ENCODE results near the gene MRPS27.
A peak's percentile ranks its signal among the peaks of the same experiment; 100 is the strongest.

Gene MRPS27

DNA sequence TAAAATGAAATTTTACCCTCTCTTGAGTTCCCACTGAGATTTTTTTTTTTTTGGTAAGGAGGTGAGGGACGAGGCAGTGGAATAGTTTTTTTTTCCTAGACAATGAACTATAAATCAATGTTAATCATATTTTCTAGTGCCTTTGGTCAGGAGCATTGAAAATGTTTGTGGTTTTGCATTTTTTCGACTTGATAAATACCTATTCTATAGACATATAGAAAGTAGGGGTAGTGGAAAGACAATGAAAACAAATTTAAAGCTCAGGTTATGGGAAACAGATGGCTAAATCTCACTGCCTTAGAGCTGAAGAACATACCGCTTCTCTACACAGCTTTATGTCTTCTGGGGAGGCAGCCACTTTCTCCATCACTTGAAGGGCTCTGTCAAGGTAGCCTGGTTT is 94.3 kb downstream of the MRPS27 start:
- no peak for DNase-seq

DNA sequence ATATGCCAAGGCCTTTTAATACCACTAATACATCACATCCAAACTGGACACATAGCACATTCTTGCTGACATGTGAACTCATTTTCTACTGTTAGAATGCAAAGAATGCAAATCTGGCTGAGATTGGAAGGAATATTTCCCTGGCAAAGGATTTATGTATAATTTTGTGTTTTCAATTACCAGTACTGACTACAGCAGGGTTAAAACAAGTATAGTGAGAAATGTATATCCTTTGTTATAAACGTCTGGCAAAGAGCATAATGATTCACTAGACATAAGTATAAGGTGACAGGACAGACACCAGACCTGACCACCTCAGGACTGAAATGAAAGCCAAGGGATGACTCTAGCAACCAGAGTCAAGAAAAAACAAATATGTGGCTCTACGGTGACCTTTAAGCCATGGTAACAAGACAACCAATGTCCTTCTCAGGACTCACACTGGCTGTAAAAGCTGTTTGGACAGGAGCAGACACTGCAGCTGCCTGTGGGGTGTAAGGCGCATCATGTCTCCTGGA is 95.0 kb downstream of the MRPS27 start:
- DNase-seq: no peak

DNA sequence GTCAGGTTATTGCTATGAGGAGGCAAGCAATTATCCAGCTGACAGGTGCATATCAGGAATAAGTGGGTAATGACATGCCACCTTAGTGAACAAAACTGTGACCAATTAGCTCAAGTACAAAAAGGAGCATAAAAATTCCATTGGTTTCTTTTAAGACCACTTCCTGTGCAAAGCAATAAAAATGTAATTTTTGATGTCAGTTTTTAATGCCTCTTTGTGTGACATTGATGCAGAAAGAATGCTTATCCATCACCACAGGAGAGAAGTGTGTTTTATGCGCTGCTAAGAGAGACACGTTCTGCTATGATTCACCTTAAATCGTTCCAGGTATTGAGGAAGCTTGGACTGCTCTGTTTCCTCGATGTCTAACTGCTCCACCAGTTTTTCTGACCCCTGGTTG is 96.7 kb downstream of the MRPS27 start:
- no peak for DNase-seq

DNA sequence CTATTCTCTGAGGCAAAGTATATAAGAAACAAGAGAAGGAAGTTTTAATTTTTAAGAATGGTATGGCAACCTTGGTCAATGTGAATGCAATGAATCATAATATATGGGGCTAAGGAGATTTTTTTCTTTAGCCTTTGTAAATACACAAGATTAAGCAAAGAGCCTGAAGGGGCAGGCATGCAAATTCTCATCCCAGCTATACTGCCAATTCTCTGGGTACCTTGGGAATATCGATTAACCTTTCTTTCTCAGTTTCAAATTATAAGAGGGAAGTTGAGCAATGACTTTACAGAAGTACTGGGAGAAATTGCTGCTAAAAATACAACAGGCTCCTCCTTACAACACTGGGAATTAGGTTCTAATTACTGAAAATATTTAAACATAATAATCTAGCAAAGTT is 97.5 kb downstream of the MRPS27 start:
- DNase-seq: no peak

DNA sequence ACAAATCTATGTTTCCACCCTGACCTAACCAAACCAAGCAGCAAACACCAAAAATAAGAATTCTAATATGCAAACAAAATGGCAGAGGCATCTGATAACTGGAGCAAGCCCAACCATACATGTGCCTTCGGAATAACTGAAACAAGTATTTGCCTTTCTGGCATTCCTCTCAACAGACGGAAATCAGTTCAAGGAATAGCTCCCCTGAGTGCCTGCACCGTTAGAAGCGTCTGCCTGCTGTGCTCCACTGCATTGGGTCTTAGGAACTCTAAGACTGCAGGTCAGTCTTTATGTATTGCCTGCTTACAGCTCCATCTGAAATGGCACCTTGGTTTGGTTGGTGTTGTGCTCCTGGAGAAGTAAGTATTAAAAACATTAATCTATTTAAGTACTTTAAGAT is 98.5 kb downstream of the MRPS27 start:
- DNase-seq: no peak

DNA sequence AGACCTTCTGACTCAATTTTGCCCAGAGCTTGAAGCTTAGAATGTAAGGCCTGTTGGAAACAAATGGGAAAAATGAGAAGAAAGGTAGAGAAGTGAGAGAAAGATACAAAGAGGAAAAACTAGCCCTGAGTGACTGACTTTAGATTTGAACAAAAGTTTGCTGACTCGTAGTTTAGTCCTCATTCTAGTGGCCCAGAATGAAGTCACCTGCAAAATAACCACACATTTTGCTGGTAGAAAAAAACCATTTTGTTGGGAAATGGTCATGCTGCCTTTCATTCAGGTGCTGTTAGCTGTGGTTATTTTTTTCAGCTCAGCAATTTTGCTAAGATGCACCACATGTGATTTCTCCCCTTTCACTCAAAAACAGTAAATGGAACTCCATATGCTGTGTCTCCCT is 98.9 kb downstream of the MRPS27 start:
- no peak for DNase-seq

DNA sequence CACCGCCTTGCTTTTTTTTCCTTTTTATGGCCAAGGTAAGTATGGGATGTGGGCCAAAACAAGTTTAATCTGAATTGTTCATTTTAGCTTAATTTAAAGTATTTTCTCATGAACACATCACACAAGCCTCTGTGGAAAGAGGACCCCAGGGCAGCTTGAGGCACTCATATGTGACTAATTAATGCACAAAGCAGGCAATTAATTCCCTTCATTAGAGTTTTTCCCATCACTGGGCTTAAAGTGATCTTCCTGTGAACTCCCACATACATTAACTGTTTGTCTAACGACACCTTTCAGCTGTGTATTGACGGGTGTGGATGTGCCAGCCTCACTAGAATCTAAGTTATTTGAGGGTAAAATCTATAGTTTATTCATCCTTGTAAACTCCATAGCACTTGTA is 103.3 kb downstream of the MRPS27 start:
- no peak for DNase-seq

DNA sequence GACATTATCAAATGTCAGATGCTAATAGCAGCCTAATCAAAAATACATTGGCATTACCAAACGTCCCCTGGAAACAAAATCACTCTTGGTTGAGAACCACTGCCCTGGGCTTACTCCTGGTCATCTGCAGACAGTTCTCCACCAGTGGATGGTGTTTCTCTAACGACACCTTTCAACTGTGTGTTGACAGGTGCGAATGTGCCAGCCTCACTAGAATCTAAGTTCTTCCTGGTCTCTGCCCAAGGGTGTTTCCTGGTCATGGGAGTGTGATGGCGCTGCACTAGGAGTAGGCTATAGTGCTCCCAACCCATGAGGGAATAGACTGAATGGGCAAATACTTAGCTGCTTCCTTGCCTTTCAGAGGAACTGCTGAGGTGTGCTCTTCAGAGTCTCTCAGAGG is 105.9 kb downstream of the MRPS27 start:
- DNase-seq: no peak

DNA sequence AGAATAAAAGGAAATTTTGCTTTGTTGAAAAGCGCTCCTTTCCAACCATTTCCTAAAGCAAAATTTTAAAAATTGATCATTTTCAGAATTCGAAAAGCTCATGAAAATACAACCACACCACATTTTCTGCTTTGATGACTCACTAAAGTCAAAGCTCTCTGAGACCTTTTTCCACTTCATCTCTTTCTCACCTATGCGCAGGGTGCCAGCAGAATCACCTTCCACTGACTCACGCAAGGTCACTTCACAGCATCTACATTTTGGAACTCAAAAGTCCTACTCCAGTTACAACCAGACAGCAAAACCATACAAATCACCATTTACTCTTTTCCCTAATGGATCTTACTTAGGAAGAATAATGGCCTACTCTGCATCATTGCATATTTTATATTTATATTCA is 106.6 kb downstream of the MRPS27 start:
- no peak for DNase-seq

DNA sequence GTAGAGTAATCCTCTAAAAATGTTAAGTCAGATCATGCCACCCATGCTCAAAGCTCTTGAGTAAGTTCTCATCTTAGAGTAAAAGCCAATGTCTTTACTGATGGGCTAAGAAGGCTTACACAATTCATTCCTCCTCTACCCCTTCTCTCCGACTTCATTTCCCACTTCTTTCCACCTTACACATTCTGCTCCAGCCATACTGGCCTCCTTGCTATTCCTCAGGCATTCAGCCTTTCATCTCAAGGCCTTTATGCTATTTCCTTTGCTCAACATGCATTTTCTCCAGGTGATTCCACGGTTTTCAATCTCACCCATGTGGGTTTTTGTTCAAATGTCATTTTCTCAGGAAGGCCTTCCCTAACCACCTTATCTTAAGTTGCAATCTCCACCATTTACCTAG is 107.9 kb downstream of the MRPS27 start:
- DNase-seq: no peak

DNA sequence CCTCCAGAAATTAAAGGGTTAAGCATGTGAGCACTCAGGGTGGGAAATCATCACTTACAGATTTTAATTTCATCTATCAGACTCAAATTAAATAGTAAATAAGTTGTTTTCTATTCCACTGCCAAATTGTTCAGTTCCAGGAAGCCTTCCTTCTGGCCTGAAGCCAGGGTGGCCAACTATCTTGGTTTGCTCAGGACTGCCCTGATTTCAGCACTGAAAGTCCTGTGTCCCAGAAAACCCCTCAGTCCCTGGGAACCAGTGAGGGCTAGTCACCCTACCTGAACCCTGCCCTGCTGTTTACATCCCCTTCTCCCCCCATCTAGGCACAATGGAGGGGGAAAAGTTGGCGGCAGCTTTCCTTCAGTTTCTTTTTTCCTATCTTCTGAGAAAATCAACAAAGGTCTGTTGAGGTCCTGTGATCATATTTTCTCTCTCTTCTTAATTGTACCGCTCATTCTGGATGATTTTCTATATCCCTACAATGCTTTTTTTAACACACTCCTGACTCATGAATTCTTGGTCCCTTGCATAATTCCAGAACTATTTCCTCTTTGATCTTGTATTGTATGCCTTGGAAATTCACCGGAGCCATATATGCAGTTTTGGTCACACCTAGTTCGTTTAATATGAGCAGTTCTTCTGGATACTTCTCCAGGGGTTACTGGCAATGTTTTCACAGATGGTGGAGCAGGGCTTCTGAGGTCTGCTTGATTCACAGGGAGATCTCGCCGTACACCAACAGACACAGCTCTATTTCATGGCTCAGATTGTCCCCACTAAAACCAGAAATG is 109.0 kb downstream of the MRPS27 start:
- no peak for DNase-seq

DNA sequence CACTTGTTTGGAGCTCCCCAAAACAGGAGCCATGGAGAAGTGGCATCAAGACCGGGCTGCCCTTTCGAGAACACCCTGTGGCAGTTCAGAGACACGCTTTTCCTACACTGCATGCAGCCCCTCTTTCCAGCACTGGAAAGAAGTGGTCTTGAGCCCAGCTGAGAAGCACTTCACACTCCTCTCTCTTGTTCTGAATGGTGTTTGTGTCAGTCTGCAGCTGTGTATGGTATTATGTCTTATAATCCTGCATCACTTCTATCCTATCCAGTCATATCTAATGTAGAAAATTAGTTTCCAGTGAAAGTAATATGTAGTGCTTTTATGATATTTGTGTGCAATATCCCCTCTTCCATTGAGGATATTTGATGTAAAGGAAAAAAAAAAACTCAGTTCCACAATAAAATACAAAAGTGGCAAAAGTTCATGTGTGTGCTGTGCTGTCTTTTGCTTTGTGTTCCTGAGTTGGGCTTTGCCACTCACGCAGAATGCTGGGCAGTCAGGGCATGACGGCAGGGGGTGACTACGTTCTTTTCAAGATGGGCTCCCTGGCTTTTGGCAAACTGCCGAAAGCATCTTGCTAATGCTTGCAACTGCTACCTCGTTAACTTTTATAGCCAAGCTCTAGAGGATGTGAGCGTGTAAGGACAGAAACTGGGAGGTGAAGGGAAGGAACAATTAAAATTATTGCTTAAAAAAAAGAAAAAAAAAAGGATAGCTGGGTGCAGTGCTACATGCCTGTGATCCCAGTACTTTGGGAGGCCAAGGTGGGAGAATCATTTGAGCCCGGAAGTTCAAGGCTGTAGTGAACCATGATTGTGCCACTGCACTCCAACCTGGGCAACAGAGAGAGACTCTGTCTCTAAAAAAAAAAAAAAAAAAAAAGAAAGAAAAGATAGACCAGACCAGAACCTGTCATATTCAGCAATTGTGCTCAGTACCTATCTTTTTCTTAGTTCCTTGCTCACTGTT is 110.6 kb downstream of the MRPS27 start:
- DNase-seq: peak; percentile 82

DNA sequence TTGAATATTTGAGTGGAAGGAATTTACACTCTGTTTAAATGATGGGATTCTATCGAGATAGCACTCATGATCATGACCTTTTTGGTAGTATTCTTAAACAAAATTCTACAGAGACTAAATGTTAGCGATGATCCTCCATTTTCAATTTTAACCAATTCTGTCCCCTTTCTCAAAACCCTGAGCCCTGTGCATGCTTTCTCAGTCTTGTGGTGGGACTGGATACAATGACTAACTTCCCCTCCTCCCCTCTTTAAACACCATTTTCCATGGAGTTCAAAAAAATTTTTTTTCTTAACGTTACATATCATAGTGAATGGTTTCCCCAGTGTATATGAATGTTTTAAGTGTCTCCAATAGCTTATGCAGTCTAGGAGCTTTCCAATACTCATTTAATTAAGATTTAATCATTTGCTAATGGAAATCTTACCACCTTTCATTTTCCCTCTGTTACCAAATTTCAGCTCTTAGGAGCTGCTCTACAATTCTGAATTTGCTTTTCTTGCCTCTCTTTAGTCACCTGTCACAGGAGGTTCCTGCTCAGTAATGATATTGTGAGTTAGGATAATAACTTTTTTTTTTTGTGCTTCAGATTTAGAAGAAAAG is 111.6 kb downstream of the MRPS27 start:
- no peak for DNase-seq

DNA sequence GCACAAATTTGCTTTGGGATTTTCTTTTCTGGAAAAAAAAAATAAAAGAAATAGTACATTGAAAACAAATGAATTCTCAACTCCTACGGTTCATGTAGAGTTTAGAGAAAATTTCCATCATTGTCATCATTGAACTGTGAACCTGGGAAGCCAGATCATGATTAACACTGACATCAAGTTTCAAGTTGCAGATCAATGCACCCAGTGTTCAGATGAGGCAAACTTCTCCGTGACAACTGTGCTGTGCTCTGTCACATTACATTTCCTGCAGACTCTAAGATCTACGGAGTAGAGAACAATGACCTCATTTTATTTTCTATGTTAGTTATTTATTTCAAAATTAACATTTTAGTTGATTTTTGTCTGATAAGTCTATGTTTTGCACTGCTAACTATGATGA is 113.0 kb downstream of the MRPS27 start:
- DNase-seq: no peak

DNA sequence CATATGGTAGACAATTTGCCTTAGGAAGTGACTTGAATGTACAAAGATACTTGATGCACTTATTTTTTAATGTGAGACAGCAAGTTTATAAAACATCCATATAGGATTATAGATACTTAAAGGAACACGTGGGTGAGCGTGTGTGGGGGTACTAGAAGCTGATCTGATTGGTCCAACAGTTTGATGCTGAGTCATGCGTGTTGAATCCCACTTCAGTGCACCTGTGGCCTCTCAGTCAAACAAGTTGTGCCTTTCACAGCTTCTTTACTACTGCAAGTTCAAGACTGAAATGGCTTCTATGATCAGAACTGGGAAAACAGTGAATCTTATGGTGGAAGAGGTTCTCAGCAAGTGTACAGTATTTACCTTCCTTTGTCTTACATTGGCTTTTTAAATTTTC is 113.9 kb downstream of the MRPS27 start:
- DNase-seq: no peak

DNA sequence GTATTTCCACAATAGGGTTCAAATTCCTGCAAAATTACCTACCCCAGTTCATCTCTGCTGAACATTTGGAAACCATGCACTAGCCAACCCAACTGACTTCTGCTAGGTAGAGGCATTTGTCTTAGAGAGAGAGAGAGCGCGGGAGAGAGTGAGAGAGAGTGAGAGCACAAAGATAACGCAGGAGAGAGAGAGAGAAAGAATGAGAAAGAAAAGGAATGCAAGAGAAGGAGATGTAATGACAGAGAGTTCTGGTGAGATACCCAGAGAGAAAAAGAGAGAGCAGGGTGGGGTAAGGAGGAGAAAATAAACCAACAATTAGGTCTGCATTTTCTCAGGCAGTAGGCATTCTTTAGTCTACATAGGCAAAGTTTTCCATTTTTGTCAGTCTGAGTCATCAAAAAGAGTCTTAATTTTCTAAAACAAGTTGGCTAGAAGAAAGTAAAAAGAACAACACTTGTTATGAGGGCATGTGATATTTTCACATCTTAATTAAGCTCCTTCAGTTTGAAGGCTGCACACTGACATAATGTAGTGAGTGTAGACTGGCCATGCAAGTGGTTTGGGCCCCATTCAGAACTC is 114.5 kb downstream of the MRPS27 start:
- no peak for DNase-seq

DNA sequence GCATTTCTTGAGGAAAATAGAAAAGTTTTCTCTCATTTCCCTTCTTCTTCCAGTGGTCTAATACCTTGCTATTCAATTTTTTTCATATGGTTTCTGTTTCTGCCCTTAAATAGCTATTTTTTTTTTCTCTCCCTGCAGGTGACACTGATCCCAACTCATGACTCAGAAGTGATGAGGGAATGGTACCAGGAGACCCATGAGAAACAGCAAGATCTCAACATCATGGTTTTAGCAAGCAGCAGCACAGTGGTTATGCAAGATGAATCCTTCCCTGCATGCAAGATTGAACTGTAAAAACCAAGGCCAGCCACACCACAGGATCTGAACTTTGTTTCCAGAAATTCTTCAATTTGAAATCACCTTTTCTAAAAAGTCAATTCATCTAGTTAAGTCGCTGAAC is 115.1 kb downstream of the MRPS27 start:
- no peak for DNase-seq

DNA sequence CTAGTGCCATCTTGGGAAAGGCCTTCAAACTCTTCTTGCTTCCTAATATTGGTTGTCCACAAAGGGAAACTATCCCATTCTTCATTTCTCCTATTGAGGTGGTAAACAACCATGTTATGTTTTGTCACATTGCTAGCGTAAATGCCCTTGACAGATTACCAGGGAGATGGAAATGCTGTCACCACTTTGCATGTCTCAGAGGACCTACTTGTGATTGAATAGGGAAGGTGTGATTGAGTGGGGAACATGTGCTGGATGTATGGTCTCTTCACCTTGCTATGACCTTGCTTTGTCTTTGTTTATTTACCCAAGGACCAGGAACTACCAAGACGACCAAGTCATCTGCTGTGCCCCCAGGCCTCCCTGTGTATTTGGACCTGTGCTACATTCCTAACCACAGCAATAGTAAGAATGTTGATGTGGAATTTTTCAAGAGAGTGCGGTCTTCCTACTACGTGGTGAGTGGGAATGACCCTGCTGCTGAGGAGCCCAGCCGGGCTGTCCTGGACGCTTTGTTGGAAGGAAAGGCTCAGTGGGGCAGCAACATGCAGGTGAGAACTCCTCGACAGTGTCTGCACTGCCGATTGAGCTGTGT is 116.7 kb downstream of the MRPS27 start:
- no peak for DNase-seq

DNA sequence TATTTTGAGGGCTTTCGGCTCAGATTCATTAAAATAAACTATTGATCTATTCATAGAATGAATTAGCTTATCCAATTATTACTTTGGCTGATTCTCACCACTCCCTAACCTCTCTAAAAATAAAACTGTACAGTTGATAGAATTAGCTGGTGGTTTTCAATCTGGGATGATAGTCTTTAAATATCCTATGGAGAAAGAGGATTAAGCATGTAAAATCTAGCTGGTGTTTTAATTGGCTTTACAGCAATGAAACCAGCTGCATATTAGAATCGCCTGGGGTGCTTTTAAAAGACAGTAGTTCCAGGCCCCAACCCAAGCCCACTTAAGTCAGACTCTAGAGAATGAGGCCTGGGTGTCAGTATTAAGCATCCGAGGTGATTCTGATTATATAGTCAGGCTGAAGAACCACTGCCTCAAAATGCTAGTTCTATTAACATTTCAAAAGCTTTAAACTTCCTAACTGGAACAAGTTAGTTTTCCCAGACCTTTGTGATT is 117.7 kb downstream of the MRPS27 start:
- DNase-seq: no peak

DNA sequence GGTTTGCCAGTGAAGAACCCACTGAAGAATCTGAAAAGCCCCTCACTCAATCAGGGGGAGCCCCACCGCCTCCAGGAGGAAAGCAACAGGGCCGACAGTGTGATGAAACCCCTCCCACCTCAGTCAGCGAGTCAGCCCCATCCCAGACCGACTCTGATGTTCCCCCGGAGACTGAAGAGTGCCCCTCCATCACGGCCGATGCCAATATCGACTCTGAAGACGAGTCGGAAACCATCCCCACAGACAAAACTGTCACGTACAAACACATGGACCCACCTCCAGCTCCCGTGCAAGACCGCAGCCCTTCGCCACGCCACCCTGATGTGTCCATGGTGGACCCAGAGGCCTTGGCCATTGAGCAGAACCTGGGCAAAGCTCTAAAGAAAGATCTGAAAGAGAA is 120.4 kb downstream of the MRPS27 start:
- no peak for DNase-seq

DNA sequence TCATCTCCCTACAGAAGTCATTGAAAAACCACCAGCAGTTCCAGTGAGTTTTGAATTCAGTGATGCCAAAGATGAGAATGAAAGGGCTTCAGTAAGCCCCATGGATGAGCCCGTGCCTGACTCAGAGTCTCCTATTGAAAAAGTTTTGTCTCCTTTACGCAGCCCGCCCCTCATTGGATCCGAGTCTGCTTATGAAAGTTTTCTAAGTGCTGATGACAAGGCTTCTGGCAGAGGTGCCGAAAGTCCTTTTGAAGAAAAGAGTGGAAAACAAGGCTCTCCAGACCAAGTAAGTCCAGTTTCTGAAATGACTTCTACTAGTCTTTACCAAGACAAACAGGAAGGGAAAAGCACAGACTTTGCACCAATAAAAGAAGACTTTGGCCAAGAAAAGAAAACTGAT is 122.6 kb downstream of the MRPS27 start:
- no peak for DNase-seq

DNA sequence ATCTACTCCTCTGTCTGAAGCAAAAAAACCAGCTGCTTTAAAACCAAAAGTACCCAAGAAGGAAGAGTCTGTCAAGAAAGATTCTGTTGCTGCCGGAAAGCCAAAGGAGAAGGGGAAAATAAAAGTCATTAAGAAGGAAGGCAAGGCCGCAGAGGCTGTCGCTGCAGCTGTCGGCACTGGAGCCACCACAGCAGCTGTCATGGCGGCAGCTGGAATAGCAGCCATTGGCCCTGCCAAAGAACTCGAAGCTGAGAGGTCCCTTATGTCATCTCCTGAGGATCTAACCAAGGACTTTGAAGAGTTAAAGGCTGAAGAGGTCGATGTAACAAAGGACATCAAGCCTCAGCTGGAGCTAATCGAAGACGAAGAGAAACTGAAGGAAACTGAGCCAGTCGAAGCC is 124.5 kb downstream of the MRPS27 start:
- DNase-seq: no peak

DNA sequence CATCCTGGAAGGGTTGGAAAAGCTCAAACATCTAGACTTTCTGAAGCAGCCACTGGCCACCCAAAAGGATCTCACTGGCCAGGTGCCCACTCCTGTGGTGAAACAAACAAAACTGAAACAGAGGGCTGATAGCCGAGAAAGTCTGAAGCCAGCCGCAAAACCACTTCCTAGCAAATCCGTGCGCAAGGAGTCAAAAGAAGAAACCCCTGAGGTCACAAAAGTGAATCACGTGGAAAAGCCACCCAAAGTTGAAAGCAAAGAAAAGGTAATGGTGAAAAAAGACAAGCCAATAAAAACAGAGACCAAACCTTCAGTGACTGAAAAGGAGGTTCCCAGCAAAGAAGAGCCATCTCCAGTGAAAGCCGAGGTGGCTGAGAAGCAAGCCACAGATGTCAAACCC is 125.2 kb downstream of the MRPS27 start:
- DNase-seq: no peak
